ENCODE results near the gene ACTN1.

Gene ACTN1

GRCh38 chr14:68948686-68949600 is 30.2 kb downstream of the ACTN1 start:
- no peak for DNase-seq

GRCh38 chr14:68947802-68948201 is 31.3 kb downstream of the ACTN1 start:
- DNase-seq: no peak

GRCh38 chr14:68946489-68946822 is 32.6 kb downstream of the ACTN1 start:
- DNase-seq: no peak

GRCh38 chr14:68945585-68946488 is 33.3 kb downstream of the ACTN1 start:
- DNase-seq: no peak

- DNase-seq: no peak
Observed at GRCh38 chr14:68945190-68945584, 33.9 kb downstream of the ACTN1 start.

- DNase-seq: no peak
Observed at GRCh38 chr14:68944162-68944561, 34.9 kb downstream of the ACTN1 start.

GRCh38 chr14:68943107-68943506 is 36.0 kb downstream of the ACTN1 start:
- DNase-seq: no peak

GRCh38 chr14:68942296-68943035 is 36.6 kb downstream of the ACTN1 start:
- DNase-seq: no peak

- no peak for DNase-seq
Observed at GRCh38 chr14:68941820-68942219, 37.3 kb downstream of the ACTN1 start.

- no peak for DNase-seq
Observed at GRCh38 chr14:68940614-68941185, 38.4 kb downstream of the ACTN1 start.

- DNase-seq: no peak
Observed at GRCh38 chr14:68939893-68940613, 39.0 kb downstream of the ACTN1 start.

- DNase-seq: no peak
Observed at GRCh38 chr14:68939181-68939892, 39.8 kb downstream of the ACTN1 start.

- no peak for DNase-seq
Observed at GRCh38 chr14:68938271-68939150, 40.6 kb downstream of the ACTN1 start.

GRCh38 chr14:68937471-68938270 is 41.4 kb downstream of the ACTN1 start:
- DNase-seq: no peak

GRCh38 chr14:68936980-68937379 is 42.1 kb downstream of the ACTN1 start:
- no peak for DNase-seq

GRCh38 chr14:68936476-68936875 is 42.6 kb downstream of the ACTN1 start:
- no peak for DNase-seq

- DNase-seq: no peak
Observed at GRCh38 chr14:68935761-68936214, 43.3 kb downstream of the ACTN1 start.

GRCh38 chr14:68934066-68934465 is 45.0 kb downstream of the ACTN1 start:
- no peak for DNase-seq

GRCh38 chr14:68932686-68933085 is 46.4 kb downstream of the ACTN1 start:
- no peak for DNase-seq
